Lung (tissue), 12 donors: ENCODE results near the gene PITX3. TPM values are rescaled to one million over a fixed set of nuclear protein-coding genes. Genes with fewer than 3 reads are reported as not detected.

Experiments used
- ATAC-seq: fragments of 200-7000 bp; cut with Tn5 transposase; one replicate; pipeline ENCODE4 v1.9.1; 2020; ENCODE audit warnings: moderate number of reproducible peaks; ENCODE audit not compliant: insufficient read depth, low FRiP score
- DNase-seq, 3 donors: peaks; one replicate each; pipeline ENCODE4 v3.0.0-alpha.2; 2013 to 2017
- H3K27ac ChIP-seq, 2 donors: one replicate each; pipeline ENCODE4 v1.5.1; 2013; ENCODE audit warnings: mild to moderate bottlenecking in 2 of 2, moderate library complexity in 2 of 2, control low read depth in 1 of 2, inconsistent platforms in 1 of 2, low read depth in 1 of 2, low read length in 1 of 2
- H3K27me3 ChIP-seq, 3 donors: one replicate each; pipeline ENCODE4 v1.5.1; 2013; ENCODE audit warnings: low read length in 2 of 3; ENCODE audit not compliant: control insufficient read depth in 3 of 3, insufficient read depth in 3 of 3
- H3K36me3 ChIP-seq, 4 donors: one replicate each; pipeline ENCODE4 v1.5.1; 2013; ENCODE audit warnings: low read length in 4 of 4, mild to moderate bottlenecking in 1 of 4, moderate library complexity in 1 of 4; ENCODE audit not compliant: control insufficient read depth in 4 of 4, insufficient read depth in 4 of 4
- H3K4me1 ChIP-seq, 5 donors: one replicate each; pipeline ENCODE4 v1.5.1; 2013; ENCODE audit warnings: low read length in 5 of 5, mild to moderate bottlenecking in 2 of 5, moderate library complexity in 1 of 5; ENCODE audit not compliant: control insufficient read depth in 5 of 5, insufficient read depth in 5 of 5
- H3K4me3 ChIP-seq: one replicate; pipeline ENCODE4 v1.5.1; 2013; ENCODE audit warnings: mild to moderate bottlenecking, control low read depth, moderate library complexity
- H3K9ac ChIP-seq, 2 donors: one replicate each; pipeline ENCODE4 v1.5.1; 2013; ENCODE audit warnings: low read length in 2 of 2, control low read depth in 1 of 2; ENCODE audit not compliant: insufficient read depth in 1 of 2
- H3K9me3 ChIP-seq, 4 donors: one replicate each; pipeline ENCODE4 v1.5.1; 2013; ENCODE audit warnings: low read length in 3 of 4, mild to moderate bottlenecking in 1 of 4, moderate library complexity in 1 of 4; ENCODE audit not compliant: control insufficient read depth in 4 of 4, insufficient read depth in 3 of 4
- WGBS, 2 donors: extraction: QIAGEN DNeasy Blood & Tissue Kit; methylation state at CpG; one replicate each; pipeline ENCODE4 v1.1.7; 2013; 5-methylcytosine and 5-hydroxymethylcytosine counted together
- polyA plus RNA-seq, 2 donors: library from polyadenylated mRNA; stranded (reverse); fragments of 200-250 nt; gene quantifications; one replicate each; pipeline ENCODE4 v1.2.1, GENCODE V29; 2013
- total RNA-seq, 2 donors: library from RNA; depleted of rRNA in 1 of 2; stranded (reverse); fragments of >200 nt in 1 of 2; gene quantifications; one replicate each; pipeline ENCODE4 v1.2.1, GENCODE V29; 2014 to 2021
- TF ChIP-seq, protein P1 (sequence below): IDR thresholded peaks from 2 replicates; pipeline ENCODE4 v1.5.1; 2012; ENCODE audit warnings: mild to moderate bottlenecking; ENCODE audit errors: control extremely low read depth, extremely low read depth
- donor health status: control.
- donor health status: control.
- donor health status: Bipolar disorder and iron deficiency.
- donor health status: healthy.
- donor health status: DM: yes; HTN: yes; CAD: no.

PITX3 gene
- total and polyA plus RNA-seq, 4 donors: 0.03 TPM; not detected in 3

DNA sequence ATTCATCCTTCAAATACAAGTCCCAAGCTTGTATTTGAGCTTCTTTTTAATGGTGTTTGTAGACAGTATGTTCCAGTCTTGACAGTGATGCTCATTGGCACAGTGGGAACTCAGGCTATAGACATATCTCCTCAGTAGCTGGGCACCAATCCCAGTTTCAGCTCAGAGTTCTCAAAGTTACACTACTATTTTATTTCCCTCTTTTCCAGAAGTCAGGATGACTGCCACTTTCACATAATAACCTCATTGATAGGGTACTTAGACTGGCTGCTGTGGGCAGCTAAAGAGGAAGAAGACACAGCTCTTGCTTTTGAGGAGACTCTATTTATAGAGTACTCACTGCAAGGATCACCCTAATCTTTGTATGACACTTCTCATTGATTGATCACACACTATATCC lies 6.4 kb upstream of the PITX3 start:
- ATAC-seq: no peak
- no peak overlapping the region for H3K4me3 ChIP-seq

DNA sequence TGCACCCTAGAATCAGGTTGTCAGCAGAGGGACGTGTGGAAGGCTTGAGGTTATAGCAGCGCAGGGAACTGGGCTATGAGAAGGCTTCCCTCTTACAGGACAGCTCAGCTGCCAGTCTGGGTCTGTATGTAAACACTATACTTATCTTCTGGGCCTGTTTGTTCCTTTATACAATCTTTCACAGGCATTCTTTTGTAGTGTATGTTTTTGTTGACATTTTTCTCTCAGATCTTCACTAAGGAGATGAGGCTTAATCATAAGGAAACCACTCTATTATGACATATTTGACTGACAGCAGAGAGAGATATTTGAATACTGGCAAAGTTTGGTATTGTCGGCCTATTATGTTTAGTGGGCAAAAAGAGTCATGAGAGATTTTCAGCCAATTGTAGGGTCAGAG lies 4.9 kb upstream of the PITX3 start:
- Histone ChIP-seq H3K36me3 (peaks cover 0 to 5% (median 1%) of the 10 kb centered on the region in 4 donors), H3K27me3 (no peaks in the 10 kb centered on the region), H3K4me1 (peaks cover 0 to 34% (median 11%) of the 10 kb centered on the region in 5 donors), H3K27ac (peak overlapping the region in 1 of 2 donors; percentile 90), H3K4me3 (peak overlapping the region; percentile 98), H3K9ac (peak overlapping the region; percentile 71 to 80), H3K9me3 (no peaks in the 10 kb centered on the region)
- DNase-seq: no peak
- TF ChIP-seq, protein P1, sequence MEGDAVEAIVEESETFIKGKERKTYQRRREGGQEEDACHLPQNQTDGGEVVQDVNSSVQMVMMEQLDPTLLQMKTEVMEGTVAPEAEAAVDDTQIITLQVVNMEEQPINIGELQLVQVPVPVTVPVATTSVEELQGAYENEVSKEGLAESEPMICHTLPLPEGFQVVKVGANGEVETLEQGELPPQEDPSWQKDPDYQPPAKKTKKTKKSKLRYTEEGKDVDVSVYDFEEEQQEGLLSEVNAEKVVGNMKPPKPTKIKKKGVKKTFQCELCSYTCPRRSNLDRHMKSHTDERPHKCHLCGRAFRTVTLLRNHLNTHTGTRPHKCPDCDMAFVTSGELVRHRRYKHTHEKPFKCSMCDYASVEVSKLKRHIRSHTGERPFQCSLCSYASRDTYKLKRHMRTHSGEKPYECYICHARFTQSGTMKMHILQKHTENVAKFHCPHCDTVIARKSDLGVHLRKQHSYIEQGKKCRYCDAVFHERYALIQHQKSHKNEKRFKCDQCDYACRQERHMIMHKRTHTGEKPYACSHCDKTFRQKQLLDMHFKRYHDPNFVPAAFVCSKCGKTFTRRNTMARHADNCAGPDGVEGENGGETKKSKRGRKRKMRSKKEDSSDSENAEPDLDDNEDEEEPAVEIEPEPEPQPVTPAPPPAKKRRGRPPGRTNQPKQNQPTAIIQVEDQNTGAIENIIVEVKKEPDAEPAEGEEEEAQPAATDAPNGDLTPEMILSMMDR: no peak
- 24 to 31% methylated on average over 3 of the region's 3 CpGs for WGBS, 2 donors
- no peak for ATAC-seq

More for the DNA sequence above, 6.4 kb upstream of the PITX3 start:
- peaks cover 0 to 25% (median 14%) of the 10 kb centered on the region in 5 donors for H3K4me1 ChIP-seq
- H3K27ac ChIP-seq: peak overlapping the region in 1 of 2 donors; percentile 36
- no peaks in the 10 kb centered on the region for H3K27me3 ChIP-seq
- H3K36me3 ChIP-seq: peaks cover 1 to 5% (median 3%) of the 10 kb centered on the region in 4 donors
- DNase-seq: no peak
- H3K9me3 ChIP-seq: no peaks in the 10 kb centered on the region
- no peak overlapping the region for H3K9ac ChIP-seq
- TF ChIP-seq, protein P1: no peak

DNA sequence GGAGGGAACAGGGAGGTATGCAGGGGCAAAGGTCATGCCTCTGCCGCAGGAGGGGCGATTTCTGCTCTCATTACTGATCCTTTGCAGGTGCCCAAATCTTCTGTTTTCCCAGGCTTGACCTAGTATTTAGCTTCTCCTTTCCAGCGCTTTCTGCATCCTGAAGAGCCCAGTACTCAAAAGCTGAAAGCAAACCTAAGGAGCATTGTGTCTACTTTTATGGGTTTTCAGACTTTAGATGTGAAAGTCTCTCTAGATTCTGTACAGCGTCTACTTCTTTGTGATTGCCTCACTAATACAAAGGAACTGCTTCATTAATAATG lies 4.6 kb upstream of the PITX3 start:
- DNase-seq (no peak), ATAC-seq (no peak)
- peaks cover 0 to 37% (median 11%) of the 10 kb centered on the region in 5 donors for H3K4me1 ChIP-seq
- H3K36me3 ChIP-seq: peaks cover 0 to 5% (median 1%) of the 10 kb centered on the region in 4 donors
- no peaks in the 10 kb centered on the region for H3K27me3 ChIP-seq
- peak overlapping the region; percentile 90 to 95 for H3K27ac ChIP-seq
- TF ChIP-seq, protein P1: no peak
- peak overlapping the region; percentile 71 to 80 for H3K9ac ChIP-seq
- WGBS, 2 donors: 0 to 1% methylated on average over 4 of the region's 4 CpGs
- peak overlapping the region; percentile 98 for H3K4me3 ChIP-seq
- H3K9me3 ChIP-seq: no peaks in the 10 kb centered on the region
